Measurements from ENCODE around the gene CYLD. TPM values are rescaled to one million over a fixed set of nuclear protein-coding genes. Genes with fewer than 3 reads are reported as not detected.

The CYLD gene
- total RNA-seq, 2 donors from 2014 or later, result 16.5 to 27.5 TPM

DNA sequence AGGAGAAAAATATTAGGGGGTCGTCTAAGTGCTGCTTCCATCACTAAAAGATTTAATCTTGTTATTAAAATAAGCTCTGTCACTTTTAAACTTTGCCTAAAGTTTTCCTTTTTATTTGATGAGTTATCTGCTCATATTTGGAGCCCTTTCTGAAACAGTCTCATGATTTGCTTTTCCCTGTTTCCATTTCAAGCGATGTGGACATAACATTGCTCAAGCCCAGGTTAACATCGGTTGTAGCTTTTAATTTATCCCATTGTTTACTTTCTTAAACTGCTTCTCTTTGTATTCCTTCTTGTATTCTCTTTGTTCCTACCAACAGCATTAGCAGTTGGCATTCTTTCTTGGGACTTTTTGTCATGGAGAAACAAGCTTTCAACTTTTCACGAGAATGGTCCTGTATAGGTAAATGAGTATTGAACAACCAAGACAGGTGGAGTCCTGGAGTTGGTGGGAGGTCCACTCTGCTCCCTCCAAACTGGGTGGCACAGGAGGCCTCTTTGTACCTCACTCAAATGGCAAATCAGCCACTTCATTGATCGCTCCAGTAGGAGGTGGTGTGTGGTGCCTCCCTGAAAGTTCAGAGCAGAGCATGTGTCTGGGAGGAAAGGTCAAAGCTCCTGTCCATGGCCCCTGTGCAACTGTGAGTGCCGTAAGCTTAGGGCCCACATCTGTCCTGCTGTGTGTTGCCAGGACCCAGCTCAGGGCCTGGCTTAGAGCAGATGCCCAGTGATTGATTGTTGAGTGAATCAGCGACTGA, 107.0 kb downstream of the CYLD start:
- DNase-seq (no peak), ATAC-seq (no peak)
- Histone ChIP-seq H3K9me3 (no peaks in the 10 kb centered on the region), H3K4me1 (peaks cover 8% of the 10 kb centered on the region), H3K36me3 (replicated peaks in 1 of 2; ENCODE audit: insufficient read depth in 1 of 2, low read depth in 2 of 2) (no peaks in the 10 kb centered on the region), H3K27me3 (no peaks in the 10 kb centered on the region), H3K27ac (no peak overlapping the region), H3K4me3 (no peak overlapping the region)
- intact Hi-C loops (cut with DNase I), result no loop called here
- WGBS, 2 donors, result 69 to 72% methylated on average over 6 to 7 of the region's 7 CpGs
- TF ChIP-seq, protein P1, sequence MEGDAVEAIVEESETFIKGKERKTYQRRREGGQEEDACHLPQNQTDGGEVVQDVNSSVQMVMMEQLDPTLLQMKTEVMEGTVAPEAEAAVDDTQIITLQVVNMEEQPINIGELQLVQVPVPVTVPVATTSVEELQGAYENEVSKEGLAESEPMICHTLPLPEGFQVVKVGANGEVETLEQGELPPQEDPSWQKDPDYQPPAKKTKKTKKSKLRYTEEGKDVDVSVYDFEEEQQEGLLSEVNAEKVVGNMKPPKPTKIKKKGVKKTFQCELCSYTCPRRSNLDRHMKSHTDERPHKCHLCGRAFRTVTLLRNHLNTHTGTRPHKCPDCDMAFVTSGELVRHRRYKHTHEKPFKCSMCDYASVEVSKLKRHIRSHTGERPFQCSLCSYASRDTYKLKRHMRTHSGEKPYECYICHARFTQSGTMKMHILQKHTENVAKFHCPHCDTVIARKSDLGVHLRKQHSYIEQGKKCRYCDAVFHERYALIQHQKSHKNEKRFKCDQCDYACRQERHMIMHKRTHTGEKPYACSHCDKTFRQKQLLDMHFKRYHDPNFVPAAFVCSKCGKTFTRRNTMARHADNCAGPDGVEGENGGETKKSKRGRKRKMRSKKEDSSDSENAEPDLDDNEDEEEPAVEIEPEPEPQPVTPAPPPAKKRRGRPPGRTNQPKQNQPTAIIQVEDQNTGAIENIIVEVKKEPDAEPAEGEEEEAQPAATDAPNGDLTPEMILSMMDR (IDR thresholded peaks at IDR 0.05), result no peak
- TF ChIP-seq POLR2A (IDR thresholded peaks at IDR 0.05), result no peak

Small RNA genes within 50 kb of the gene (microRNA-seq; reads per million reads assigned to microRNA genes)
- gene MIR3181 (ENCODE audit: borderline number of aligned reads in 2 of 2, borderline replicate concordance in 2 of 2), result 0 reads per million in 2 donors

Small RNA genes within 50 kb of the gene (small RNA-seq; reads per million reads assigned to genes)
- gene MIR3181, result not detected

Other genes starting within 250 kb of the CYLD start
- gene NKD1, start 193.7 kb upstream of the CYLD start, total RNA-seq, result 1 to 10 TPM; 2.0 to 4.9 TPM
- 1 to 10 TPM in 1 of 2 donors, under 1 TPM in 1; 0.99 to 2.1 TPM for gene SNX20, start 60.8 kb upstream of the CYLD start, total RNA-seq
- 1 to 10 TPM in 1 of 2 donors, under 1 TPM in 1; 0.33 to 1.8 TPM for gene NOD2, start 48.5 kb upstream of the CYLD start, total RNA-seq